ENCODE results near the gene PHGDH. TPM values are rescaled to one million over a fixed set of nuclear protein-coding genes. Genes with fewer than 3 reads are reported as not detected.

The PHGDH gene
- total RNA-seq, 1 donor from 2014 or later = 371 TPM

DNA sequence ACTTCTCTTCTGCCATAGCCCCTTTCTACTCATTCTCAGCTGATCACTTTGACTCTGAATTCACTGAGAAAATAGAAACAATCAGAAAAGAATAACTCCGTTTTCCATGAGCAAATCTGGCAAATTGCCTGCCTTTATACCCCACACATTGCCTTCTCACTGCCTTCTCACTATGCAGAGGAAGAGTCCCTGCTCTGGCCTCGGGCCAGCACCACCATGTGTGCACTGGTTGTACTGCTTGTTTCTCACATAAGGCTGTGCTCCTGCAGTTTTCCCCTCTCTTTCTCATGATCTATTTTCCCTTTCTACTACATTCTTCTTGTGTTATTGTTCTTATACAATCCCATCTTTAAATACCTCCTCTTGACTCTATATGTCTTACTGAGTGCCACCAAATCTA is 59.3 kb downstream of the PHGDH start:
- Mint-ChIP-seq H3K4me3 (ENCODE audit: unreplicated experiment) (no peak overlapping the region), H3K27me3 (ENCODE audit: low read depth, unreplicated experiment) (peaks cover 13% of the 10 kb centered on the region), H3K9me3 (ENCODE audit: unreplicated experiment) (no peaks in the 10 kb centered on the region), H3K27ac (ENCODE audit: unreplicated experiment) (no peak overlapping the region), H3K4me1 (ENCODE audit: low read depth, unreplicated experiment) (peaks cover 14% of the 10 kb centered on the region), H3K36me3 (ENCODE audit: low read depth, unreplicated experiment) (no peaks in the 10 kb centered on the region)
- Histone ChIP-seq H3K79me2 (ENCODE audit: insufficient read depth, low read length) (no peaks in the 10 kb centered on the region), H3K36me3 (ENCODE audit: insufficient read depth, low read length) (no peaks in the 10 kb centered on the region), H3K4me1 (ENCODE audit: insufficient read depth, low read length) (no peaks in the 10 kb centered on the region), H4K20me1 (ENCODE audit: insufficient read depth, low read length) (no peaks in the 10 kb centered on the region), H3K9ac (ENCODE audit: low read length) (no peak overlapping the region), H3K4me2 (ENCODE audit: low read length) (no peak overlapping the region), H3K27ac (ENCODE audit: low read depth, low read length) (no peak overlapping the region), H2AFZ (ENCODE audit: low read depth, low read length) (no peak overlapping the region), H3K9me3 (ENCODE audit: insufficient read depth, low read depth, low read length) (no peaks in the 10 kb centered on the region), H3K27me3 (ENCODE audit: insufficient read depth, low read length) (peaks cover 30% of the 10 kb centered on the region), H3K4me3 (ENCODE audit: insufficient read depth, low read depth, low read length) (no peak overlapping the region)
- TF ChIP-seq, protein P1, sequence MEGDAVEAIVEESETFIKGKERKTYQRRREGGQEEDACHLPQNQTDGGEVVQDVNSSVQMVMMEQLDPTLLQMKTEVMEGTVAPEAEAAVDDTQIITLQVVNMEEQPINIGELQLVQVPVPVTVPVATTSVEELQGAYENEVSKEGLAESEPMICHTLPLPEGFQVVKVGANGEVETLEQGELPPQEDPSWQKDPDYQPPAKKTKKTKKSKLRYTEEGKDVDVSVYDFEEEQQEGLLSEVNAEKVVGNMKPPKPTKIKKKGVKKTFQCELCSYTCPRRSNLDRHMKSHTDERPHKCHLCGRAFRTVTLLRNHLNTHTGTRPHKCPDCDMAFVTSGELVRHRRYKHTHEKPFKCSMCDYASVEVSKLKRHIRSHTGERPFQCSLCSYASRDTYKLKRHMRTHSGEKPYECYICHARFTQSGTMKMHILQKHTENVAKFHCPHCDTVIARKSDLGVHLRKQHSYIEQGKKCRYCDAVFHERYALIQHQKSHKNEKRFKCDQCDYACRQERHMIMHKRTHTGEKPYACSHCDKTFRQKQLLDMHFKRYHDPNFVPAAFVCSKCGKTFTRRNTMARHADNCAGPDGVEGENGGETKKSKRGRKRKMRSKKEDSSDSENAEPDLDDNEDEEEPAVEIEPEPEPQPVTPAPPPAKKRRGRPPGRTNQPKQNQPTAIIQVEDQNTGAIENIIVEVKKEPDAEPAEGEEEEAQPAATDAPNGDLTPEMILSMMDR (IDR thresholded peaks at IDR 0.05; ENCODE audit: insufficient read depth, low read depth, low read length) = no peak
- TF ChIP-seq EZH2 (IDR thresholded peaks at IDR 0.05; ENCODE audit: insufficient read depth, low read length) = no peak
- no peak for FAIRE-seq
- no peak for DNase-seq (ENCODE audit: low read depth)

DNA sequence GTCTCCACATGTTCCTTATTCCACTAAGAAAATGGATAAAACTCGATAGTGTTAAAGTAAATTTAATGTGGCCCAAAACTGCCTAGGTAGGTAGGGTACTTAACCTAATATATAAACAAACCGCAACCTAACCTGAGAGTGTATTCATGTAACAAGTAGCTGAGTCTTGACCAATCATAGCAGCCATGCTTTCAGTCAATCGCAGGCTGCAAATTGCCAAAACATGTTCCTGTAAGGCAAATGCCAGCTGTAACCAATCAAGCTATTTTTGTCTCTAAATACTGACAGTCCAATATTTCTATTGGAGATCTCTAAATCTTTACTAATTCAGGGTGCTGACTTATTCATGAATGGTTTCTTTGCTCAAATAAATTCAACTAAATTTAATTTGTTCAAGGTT is 60.0 kb downstream of the PHGDH start:
- H3K9me3 ChIP-seq (ENCODE audit: insufficient read depth, low read depth, low read length) = no peaks in the 10 kb centered on the region
- Mint-ChIP-seq H3K36me3 (ENCODE audit: low read depth, unreplicated experiment) (no peaks in the 10 kb centered on the region), H3K27me3 (ENCODE audit: low read depth, unreplicated experiment) (peaks cover 7% of the 10 kb centered on the region), H3K4me1 (ENCODE audit: low read depth, unreplicated experiment) (peaks cover 14% of the 10 kb centered on the region), H3K27ac (ENCODE audit: unreplicated experiment) (no peak overlapping the region), H3K9me3 (ENCODE audit: unreplicated experiment) (no peaks in the 10 kb centered on the region), H3K4me3 (ENCODE audit: unreplicated experiment) (no peak overlapping the region)
- no peaks in the 10 kb centered on the region for H3K79me2 ChIP-seq (ENCODE audit: insufficient read depth, low read length)
- no peak overlapping the region for H3K4me3 ChIP-seq (ENCODE audit: insufficient read depth, low read depth, low read length)
- H4K20me1 ChIP-seq (ENCODE audit: insufficient read depth, low read length) = no peaks in the 10 kb centered on the region
- TF ChIP-seq, protein P1 (IDR thresholded peaks at IDR 0.05; ENCODE audit: insufficient read depth, low read depth, low read length) = no peak
- TF ChIP-seq EZH2 (IDR thresholded peaks at IDR 0.05; ENCODE audit: insufficient read depth, low read length) = no peak
- H3K4me1 ChIP-seq (ENCODE audit: insufficient read depth, low read length) = no peaks in the 10 kb centered on the region
- H3K27me3 ChIP-seq (ENCODE audit: insufficient read depth, low read length) = peaks cover 25% of the 10 kb centered on the region
- FAIRE-seq (no peak), DNase-seq (ENCODE audit: low read depth) (no peak)
- no peak overlapping the region for H3K4me2 ChIP-seq (ENCODE audit: low read length)
- no peak overlapping the region for H3K27ac ChIP-seq (ENCODE audit: low read depth, low read length)
- no peaks in the 10 kb centered on the region for H3K36me3 ChIP-seq (ENCODE audit: insufficient read depth, low read length)
- H2AFZ ChIP-seq (ENCODE audit: low read depth, low read length) = no peak overlapping the region
- no peak overlapping the region for H3K9ac ChIP-seq (ENCODE audit: low read length)

DNA sequence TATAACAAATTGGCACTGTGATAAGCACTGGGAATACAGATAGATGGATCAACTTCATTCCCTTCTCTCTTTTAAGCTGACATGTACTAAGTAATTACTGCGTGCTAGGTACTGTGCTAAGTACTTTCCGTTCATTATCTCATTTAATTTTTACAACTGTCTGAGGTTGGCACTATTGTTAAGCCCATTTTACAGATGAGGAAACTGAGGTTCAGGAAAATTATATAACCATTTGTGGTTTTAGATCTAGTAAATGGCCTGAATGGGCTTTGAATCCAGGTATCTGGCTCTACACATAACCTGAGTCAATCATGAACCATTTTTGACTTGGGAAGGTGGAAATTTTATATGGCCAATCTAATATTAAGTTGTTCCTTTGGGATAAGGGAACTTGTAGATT is 60.6 kb downstream of the PHGDH start:
- H3K27ac Mint-ChIP-seq (ENCODE audit: unreplicated experiment) = no peak overlapping the region

More for the DNA sequence above, 60.6 kb downstream of the PHGDH start:
- H3K9me3 Mint-ChIP-seq (ENCODE audit: unreplicated experiment) = no peaks in the 10 kb centered on the region
- peaks cover 5% of the 10 kb centered on the region for H3K27me3 Mint-ChIP-seq (ENCODE audit: low read depth, unreplicated experiment)
- peaks cover 20% of the 10 kb centered on the region for H3K27me3 ChIP-seq (ENCODE audit: insufficient read depth, low read length)
- H3K4me2 ChIP-seq (ENCODE audit: low read length) = no peak overlapping the region
- H3K79me2 ChIP-seq (ENCODE audit: insufficient read depth, low read length) = no peaks in the 10 kb centered on the region
- no peaks in the 10 kb centered on the region for H4K20me1 ChIP-seq (ENCODE audit: insufficient read depth, low read length)
- H3K36me3 Mint-ChIP-seq (ENCODE audit: low read depth, unreplicated experiment) = no peaks in the 10 kb centered on the region
- no peak overlapping the region for H3K4me3 ChIP-seq (ENCODE audit: insufficient read depth, low read depth, low read length)
- DNase-seq (ENCODE audit: low read depth) (no peak), FAIRE-seq (no peak)
- H3K4me1 ChIP-seq (ENCODE audit: insufficient read depth, low read length) = no peaks in the 10 kb centered on the region
- no peaks in the 10 kb centered on the region for H3K36me3 ChIP-seq (ENCODE audit: insufficient read depth, low read length)
- no peak overlapping the region for H3K27ac ChIP-seq (ENCODE audit: low read depth, low read length)
- peaks cover 10% of the 10 kb centered on the region for H3K4me1 Mint-ChIP-seq (ENCODE audit: low read depth, unreplicated experiment)
- no peak overlapping the region for H2AFZ ChIP-seq (ENCODE audit: low read depth, low read length)
- H3K9ac ChIP-seq (ENCODE audit: low read length) = no peak overlapping the region
- H3K4me3 Mint-ChIP-seq (ENCODE audit: unreplicated experiment) = no peak overlapping the region
- H3K9me3 ChIP-seq (ENCODE audit: insufficient read depth, low read depth, low read length) = no peaks in the 10 kb centered on the region
- TF ChIP-seq EZH2 (IDR thresholded peaks at IDR 0.05; ENCODE audit: insufficient read depth, low read length) = no peak
- TF ChIP-seq, protein P1 (IDR thresholded peaks at IDR 0.05; ENCODE audit: insufficient read depth, low read depth, low read length) = no peak

Data from astrocyte (in vitro differentiated cells and primary cell).